K562 (cell line): Measurements from ENCODE around the gene EXOC7. TPM values are rescaled to one million over a fixed set of nuclear protein-coding genes. Genes with fewer than 3 reads are reported as not detected.

Experiments
- ATAC-seq: fragments of 200-7000 bp; cut with Tn5 transposase; 3 replicates; pipeline ENCODE4 v1.9.1; 2020; ENCODE audit warnings: moderate library complexity
- BruUV-seq: library from RNA; stranded (reverse); fragments of 400-500 nt; replicated peaks from 2 replicates; lab custom pipeline; 2021; lab: Mats Ljungman, UMichigan
- CTCF ChIA-PET: fragments of 300-600 bp; formaldehyde crosslinking; extraction: SDS; loops from one replicate; lab custom pipeline; 2021; ENCODE audit warnings: low intra/inter-chr PET ratio; lab: Yijun Ruan, JAX
- POLR2A ChIA-PET: fragments of 300-600, 350-650 bp; sonication (Branson Sonifier 250); formaldehyde crosslinking; extraction: SDS; loops from one replicate; lab custom pipeline; 2021; ENCODE audit warnings: antibody characterized with exemption, inconsistent platforms; lab: Yijun Ruan, JAX
- DNase-seq, 4 experiments: peaks; one replicate each; pipeline versions ENCODE4 v3.0.0 to v3.0.0-alpha.2; 2011 to 2018; ENCODE audit warnings: low spot score in 3 of 4, mixed read lengths in 3 of 4; ENCODE audit errors: extremely low read depth in 1 of 4
- FAIRE-seq: peaks from 2 replicates; lab custom pipeline; 2011; peaks lifted over from hg19 to GRCh38; lab: Jason Lieb, UNC
- H2AFZ ChIP-seq: 2 replicates; pipeline ENCODE4 v1.6.0; 2011; ENCODE audit warnings: low read depth, low read length, control low read depth, inconsistent platforms
- H3K27ac ChIP-seq: fragments of 200-600 bp; 3 replicates; pipeline ENCODE4 v1.8.0; 2011; ENCODE audit warnings: low read depth, mild to moderate bottlenecking, control low read depth, inconsistent platforms, low read length, moderate library complexity, mixed read lengths; ENCODE audit errors: extremely low read depth
- H3K27me3 ChIP-seq, 2 experiments: fragments of 300-600 bp in 1 of 2; 2 replicates in 1 of 2; 3 replicates in 1 of 2; pipeline versions ENCODE4 v1.6.0 to v1.8.0; 2011; ENCODE audit warnings: inconsistent platforms in 2 of 2, low read length in 2 of 2, mild to moderate bottlenecking in 1 of 2, mixed read lengths in 1 of 2, moderate library complexity in 1 of 2; ENCODE audit not compliant: control insufficient read depth in 2 of 2, insufficient read depth in 2 of 2
- H3K36me3 ChIP-seq: fragments of 300-600 bp; 3 replicates; pipeline ENCODE4 v1.8.0; 2011; ENCODE audit warnings: mild to moderate bottlenecking, low read length, inconsistent platforms; ENCODE audit not compliant: control insufficient read depth, insufficient read depth
- H3K4me1 ChIP-seq, 2 experiments: fragments of 200-600 bp in 1 of 2; replicated peaks in 1 of 2; 2 replicates in 1 of 2; 3 replicates in 1 of 2; pipeline versions ENCODE4 v1.5.1 to v1.8.0; 2011; ENCODE audit warnings: inconsistent platforms in 2 of 2, low read length in 2 of 2, mild to moderate bottlenecking in 1 of 2, mixed read lengths in 1 of 2, moderate library complexity in 1 of 2; ENCODE audit not compliant: control insufficient read depth in 2 of 2, insufficient read depth in 2 of 2
- H3K4me2 ChIP-seq: 2 replicates; pipeline ENCODE4 v1.6.1; 2011; ENCODE audit warnings: low read length, control low read depth, inconsistent platforms, mixed read lengths; ENCODE audit not compliant: insufficient read depth
- H3K4me3 ChIP-seq: fragments of 200-600 bp; sonication (generic), shearing (Covaris generic); 2 replicates; pipeline ENCODE4 v1.5.1; 2016; ENCODE audit warnings: control low read depth, inconsistent platforms
- H3K79me2 ChIP-seq: fragments of 200-600 bp; 3 replicates; pipeline ENCODE4 v1.8.0; 2011; ENCODE audit warnings: low read length, inconsistent platforms; ENCODE audit not compliant: control insufficient read depth, insufficient read depth
- H3K9ac ChIP-seq, 2 experiments: 2 replicates each; pipeline versions ENCODE4 v1.6.0 to v1.6.1; 2011; ENCODE audit warnings: low read depth in 2 of 2, low read length in 2 of 2, control low read depth in 1 of 2, inconsistent platforms in 1 of 2, mild to moderate bottlenecking in 1 of 2, mixed read lengths in 1 of 2; ENCODE audit not compliant: insufficient read depth in 1 of 2
- H3K9me1 ChIP-seq: one replicate; pipeline ENCODE4 v1.6.0; 2011; ENCODE audit warnings: inconsistent platforms, mild to moderate bottlenecking, low read length, moderate library complexity; ENCODE audit not compliant: control insufficient read depth, insufficient read depth
- H3K9me3 ChIP-seq: replicated peaks from 2 replicates; pipeline ENCODE4 v1.5.1; 2011; ENCODE audit warnings: low read depth, low read length, inconsistent platforms; ENCODE audit not compliant: control insufficient read depth, insufficient read depth
- H4K20me1 ChIP-seq: replicated peaks from 2 replicates; pipeline ENCODE4 v1.6.1; 2011; ENCODE audit warnings: low read length, inconsistent platforms, mixed read lengths; ENCODE audit not compliant: control insufficient read depth, insufficient read depth
- ADNP ChIP-seq: fragments of 200-800 bp; sonication (Bioruptor generic); IDR thresholded peaks from 2 replicates; pipeline ENCODE4 v1.6.1; 2016; ENCODE audit warnings: missing genetic modification characterization, missing compliant biosample characterization
- EP400 ChIP-seq: fragments of 450-650 bp; IDR thresholded peaks from 2 replicates; pipeline ENCODE4 v1.6.1; 2017; ENCODE audit warnings: antibody characterized with exemption, mild to moderate bottlenecking, moderate library complexity
- HNRNPUL1 ChIP-seq: fragments of 200-400 bp; formaldehyde crosslinking; IDR thresholded peaks from 2 replicates; pipeline ENCODE4 v1.6.1; 2017; ENCODE audit warnings: low read length
- KLF10 ChIP-seq: fragments of 250-450 bp; sonication (Bioruptor Pico); IDR thresholded peaks from 2 replicates; pipeline ENCODE4 v1.6.1; 2021; ENCODE audit warnings: matching md5 sums
- NCOA1 ChIP-seq: fragments of 450-650 bp; IDR thresholded peaks from 2 replicates; pipeline ENCODE4 v1.6.1; 2016; ENCODE audit warnings: low read depth
- PATZ1 ChIP-seq: fragments of 250-450 bp; sonication (Bioruptor Pico); IDR thresholded peaks from 2 replicates; pipeline ENCODE4 v1.5.0; 2020; ENCODE audit warnings: mild to moderate bottlenecking, borderline replicate concordance
- RBM34 ChIP-seq: fragments of 200-400 bp; formaldehyde crosslinking; IDR thresholded peaks from 2 replicates; pipeline ENCODE4 v1.6.1; 2018; ENCODE audit warnings: low read length, borderline replicate concordance; ENCODE audit not compliant: insufficient read depth
- RFX1 ChIP-seq: fragments of 450-650 bp; IDR thresholded peaks from 2 replicates; pipeline ENCODE4 v1.6.1; 2016; ENCODE audit warnings: mild to moderate bottlenecking, moderate library complexity
- SNIP1 ChIP-seq: fragments of 450-650 bp; IDR thresholded peaks from 2 replicates; pipeline ENCODE4 v1.7.1; 2017; ENCODE audit warnings: low read depth, mild to moderate bottlenecking
- SREBF1 ChIP-seq: fragments of 150-350 bp; IDR thresholded peaks from 2 replicates; pipeline ENCODE4 v1.6.1; 2014; ENCODE audit warnings: antibody characterized with exemption, low read depth, low read length, borderline replicate concordance
- TFE3 ChIP-seq: fragments of 450-650 bp; formaldehyde crosslinking; IDR thresholded peaks from 2 replicates; pipeline ENCODE4 v1.4.0; 2020; ENCODE audit warnings: mild to moderate bottlenecking, mixed read lengths
- ZNF324 ChIP-seq: fragments of 250-450 bp; sonication (Bioruptor Pico); IDR thresholded peaks from 2 replicates; pipeline ENCODE4 v1.4.0; 2020; ENCODE audit warnings: mild to moderate bottlenecking
- ZNF766 ChIP-seq: fragments of 200-800 bp; sonication (Bioruptor generic); conservative IDR thresholded peaks from 2 replicates; pipeline ENCODE4 v1.6.1; 2016; ENCODE audit warnings: missing genetic modification characterization, missing compliant biosample characterization
- WGBS: fragments of 100-300 bp; shearing (Covaris generic); methylation state at CpG from one replicate; pipeline ENCODE4 v1.1.6; 2016; ENCODE audit warnings: low coverage, mixed read lengths; ENCODE audit not compliant: insufficient coverage; ENCODE audit errors: missing lambda C conversion rate; 5-methylcytosine and 5-hydroxymethylcytosine counted together
- in situ Hi-C: fragments of 300-500 bp; cut with MboI; formaldehyde crosslinking; loops from 4 replicates; pipeline ENCODE4 v1.15.0; 2018; ENCODE audit warnings: inconsistent platforms, mixed read lengths
- intact Hi-C: fragments of 100-400 bp; cut with micrococcal nuclease; formaldehyde crosslinking; loops from 2 replicates; pipeline ENCODE4 v1.14.2; 2022
- polyA plus RNA-seq, 8 experiments: library from polyadenylated mRNA; depleted of rRNA in 4 of 8; stranded (reverse) in 5 of 8; unstranded in 3 of 8; fragments of >200 nt; fragmentation: Nextera tagmentation in 2 of 8; fragmentation: Illumina TruSeq in 1 of 8; extraction: Ambion mirVana in 2 of 8; extraction: Trizol in 1 of 8; gene quantifications; 2 replicates each; pipeline versions ENCODE4 v1.2.1 to v1.2.3, GENCODE V29; 2011 to 2014; ENCODE audit warnings: inconsistent platforms in 1 of 8, missing spikeins in 1 of 8
- total RNA-seq, 7 experiments: library from RNA; depleted of rRNA in 6 of 7; stranded (reverse); fragments of >200 nt in 6 of 7; fragmentation: Illumina TruSeq in 2 of 7; extraction: Trizol in 2 of 7; gene quantifications; 2 replicates each; pipeline versions ENCODE4 v1.2.1 to v1.2.3, GENCODE V29; 2011 to 2021; ENCODE audit warnings: low replicate concordance in 1 of 7
- TF ChIP-seq, protein P1 (sequence below): fragments of 450-650 bp; IDR thresholded peaks from 2 replicates; pipeline ENCODE4 v1.6.1; 2016
- TF ChIP-seq, protein P2 (sequence below), 3 experiments: fragments of 200-800 bp in 1 of 3; sonication (Bioruptor generic) in 1 of 3; sonication (generic) in 1 of 3; formaldehyde crosslinking in 1 of 3; IDR thresholded peaks; 2 replicates each; pipeline versions ENCODE4 v1.6.1 to v1.8.0; 2016 to 2022; ENCODE audit warnings: mild to moderate bottlenecking in 2 of 3, missing compliant biosample characterization in 2 of 3, missing genetic modification characterization in 2 of 3, missing genetic modification reagents in 1 of 3
- TF ChIP-seq, protein P3 (sequence below): fragments of 450-650 bp; IDR thresholded peaks from 2 replicates; pipeline ENCODE4 v1.6.1; 2016; ENCODE audit warnings: low read depth, mild to moderate bottlenecking, moderate library complexity

The EXOC7 gene
- total and polyA plus RNA-seq, 9 of the 15 experiments (the other 6 are each of a cell fraction or from before 2014, with no cell fraction given), result 18.6 to 57.0 (median 35.0) TPM

DNA sequence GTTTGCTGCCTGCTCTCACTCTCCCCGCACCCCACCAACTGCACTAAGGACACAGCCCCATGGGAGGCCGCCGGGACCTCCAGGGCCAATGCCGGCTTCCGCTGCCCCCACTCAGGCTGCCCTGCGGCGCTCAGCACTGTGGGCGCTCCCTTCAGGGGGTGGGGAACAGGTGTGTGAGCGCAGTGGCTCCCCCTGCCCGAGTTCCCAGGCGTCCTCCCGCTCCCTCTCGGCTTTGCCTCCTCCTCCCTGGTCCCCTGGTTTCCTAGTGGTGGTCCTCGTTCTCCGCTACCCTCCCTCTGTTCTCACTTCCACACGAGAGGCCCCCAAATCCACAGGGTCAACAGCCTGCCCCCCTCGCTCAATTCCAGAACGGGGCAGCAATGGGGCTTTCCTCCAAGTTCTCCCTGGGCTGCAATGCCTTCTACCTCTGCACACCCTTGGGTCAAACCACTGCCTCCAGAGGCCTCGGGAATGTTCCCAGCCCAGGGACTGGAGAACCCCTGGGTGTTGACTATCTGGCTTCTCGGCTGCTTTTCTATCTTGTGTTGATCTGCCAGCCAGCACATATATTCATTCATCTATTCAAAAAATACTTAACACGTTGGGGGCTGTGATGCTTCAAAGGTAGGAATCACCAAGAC is 27.6 kb upstream of the EXOC7 start:
- Histone ChIP-seq H3K9me3 (no peaks in the 10 kb centered on the region), H3K27me3 (peaks cover 34 to 54% of the 10 kb centered on the region in 2 experiments; a peak in 4 of 5 replicates), H3K9ac (no peak overlapping the region), H3K79me2 (no peaks in the 10 kb centered on the region), H3K4me2 (no peak overlapping the region), H3K4me1 (peaks cover 0 to 34% of the 10 kb centered on the region in 2 experiments; a peak in 2 of 5 replicates), H3K9me1 (no peaks in the 10 kb centered on the region), H3K4me3 (no peak overlapping the region), H3K36me3 (no peaks in the 10 kb centered on the region), H4K20me1 (no peaks in the 10 kb centered on the region), H2AFZ (no peak overlapping the region), H3K27ac (no peak overlapping the region)
- in situ Hi-C loops (no loop called here), intact Hi-C loops (no loop called here)
- ATAC-seq, result no peak; the same call in 2 of the 3 replicates
- CTCF ChIA-PET, result interaction anchor here (0.5 kb wide), 1 partner anchor 101 kb away, joined by 3 read pairs; no protein-coding TSS in a partner anchor
- WGBS, result 8% methylated on average over 16 of the region's 21 CpGs
- no peak for DNase-seq
- no peak for FAIRE-seq
- POLR2A ChIA-PET, result interaction anchor here (0.6 to 1.9 kb wide), 5 partner anchors 49 to 149 kb away, joined by 3 to 6 read pairs (median 5); no protein-coding TSS in a partner anchor
- BruUV-seq, result no TSS peak
- TF ChIP-seq PATZ1 (CRISPR knock-in tag) (no peak), ZNF324 (CRISPR knock-in tag) (no peak), RFX1 (no peak), EP400 (no peak), RBM34 (no peak), NCOA1 (no peak), HNRNPUL1 (no peak), TFE3 (no peak), ZNF766 (CRISPR knock-in tag) (no peak), SREBF1 (no peak), KLF10 (CRISPR knock-in tag) (no peak), SNIP1 (no peak), ADNP (tag) (no peak)
- TF ChIP-seq, protein P1, sequence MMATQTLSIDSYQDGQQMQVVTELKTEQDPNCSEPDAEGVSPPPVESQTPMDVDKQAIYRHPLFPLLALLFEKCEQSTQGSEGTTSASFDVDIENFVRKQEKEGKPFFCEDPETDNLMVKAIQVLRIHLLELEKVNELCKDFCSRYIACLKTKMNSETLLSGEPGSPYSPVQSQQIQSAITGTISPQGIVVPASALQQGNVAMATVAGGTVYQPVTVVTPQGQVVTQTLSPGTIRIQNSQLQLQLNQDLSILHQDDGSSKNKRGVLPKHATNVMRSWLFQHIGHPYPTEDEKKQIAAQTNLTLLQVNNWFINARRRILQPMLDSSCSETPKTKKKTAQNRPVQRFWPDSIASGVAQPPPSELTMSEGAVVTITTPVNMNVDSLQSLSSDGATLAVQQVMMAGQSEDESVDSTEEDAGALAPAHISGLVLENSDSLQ, result no peak
- TF ChIP-seq, protein P2, sequence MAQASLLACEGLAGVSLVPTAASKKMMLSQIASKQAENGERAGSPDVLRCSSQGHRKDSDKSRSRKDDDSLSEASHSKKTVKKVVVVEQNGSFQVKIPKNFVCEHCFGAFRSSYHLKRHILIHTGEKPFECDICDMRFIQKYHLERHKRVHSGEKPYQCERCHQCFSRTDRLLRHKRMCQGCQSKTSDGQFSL (CRISPR knock-in tag; IDR thresholded peaks at IDR 0.05), result no peak
- TF ChIP-seq, protein P2 (tag; IDR thresholded peaks at IDR 0.05), result no peak
- TF ChIP-seq, protein P3, sequence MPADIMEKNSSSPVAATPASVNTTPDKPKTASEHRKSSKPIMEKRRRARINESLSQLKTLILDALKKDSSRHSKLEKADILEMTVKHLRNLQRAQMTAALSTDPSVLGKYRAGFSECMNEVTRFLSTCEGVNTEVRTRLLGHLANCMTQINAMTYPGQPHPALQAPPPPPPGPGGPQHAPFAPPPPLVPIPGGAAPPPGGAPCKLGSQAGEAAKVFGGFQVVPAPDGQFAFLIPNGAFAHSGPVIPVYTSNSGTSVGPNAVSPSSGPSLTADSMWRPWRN, result no peak
